Activated CD4-positive, alpha-beta memory T cell treated with anti-CD3 and anti-CD28 coated beads for 36 hours (primary cell): Measurements from ENCODE around the gene OXSM. TPM values are rescaled to one million over a fixed set of nuclear protein-coding genes. Genes with fewer than 3 reads are reported as not detected.

Source experiments
- CTCF ChIA-PET: fragments of 350-600 bp; sonication (Branson Sonifier 250); formaldehyde crosslinking; loops from one replicate; lab custom pipeline; 2021; ENCODE audit warnings: antibody characterized with exemption, inconsistent platforms; lab: Charles Lee
- POLR2A ChIA-PET: fragments of 350-600 bp; sonication (Branson Sonifier 250); formaldehyde crosslinking; loops from one replicate; lab custom pipeline; 2021; ENCODE audit warnings: antibody characterized with exemption; lab: Charles Lee
- DNase-seq: peaks from one replicate; pipeline ENCODE4 v3.0.0-alpha.2; 2020
- H3K27ac Mint-ChIP-seq: one replicate; pipeline ENCODE4 v1.8.0; 2021; ENCODE audit warnings: mixed read lengths
- H3K27me3 Mint-ChIP-seq: one replicate; pipeline ENCODE4 v1.8.0; 2021; ENCODE audit warnings: mixed read lengths
- H3K36me3 Mint-ChIP-seq: one replicate; pipeline ENCODE4 v1.8.0; 2021; ENCODE audit warnings: mixed read lengths
- H3K4me1 Mint-ChIP-seq: one replicate; pipeline ENCODE4 v1.8.0; 2021; ENCODE audit warnings: low read depth, mixed read lengths
- H3K4me3 Mint-ChIP-seq: one replicate; pipeline ENCODE4 v1.8.0; 2021; ENCODE audit warnings: mild to moderate bottlenecking, mixed read lengths
- H3K9me3 Mint-ChIP-seq: one replicate; pipeline ENCODE4 v1.8.0; 2021; ENCODE audit warnings: mixed read lengths
- intact Hi-C: fragments of 100-400 bp; cut with micrococcal nuclease; formaldehyde crosslinking; loops from one replicate; pipeline ENCODE4 v1.15.1; 2023
- total RNA-seq, 2 experiments: library from RNA; stranded (reverse); gene quantifications; one replicate each; pipeline ENCODE4 v1.2.3, GENCODE V29; 2021

The OXSM gene
- total RNA-seq, 2 experiments from 2014 or later: 15.1 to 16.1 TPM

- H3K4me3 Mint-ChIP-seq: no peak overlapping the region
- ChIA-PET CTCF (no interaction called here), POLR2A (no interaction called here)
- H3K27me3 Mint-ChIP-seq: peaks cover 9% of the 10 kb centered on the region
- intact Hi-C loops: no loop called here
- peaks cover 5% of the 10 kb centered on the region for H3K36me3 Mint-ChIP-seq
- no peaks in the 10 kb centered on the region for H3K4me1 Mint-ChIP-seq
- DNase-seq: no peak
- peaks cover 4% of the 10 kb centered on the region for H3K9me3 Mint-ChIP-seq
- no peak overlapping the region for H3K27ac Mint-ChIP-seq
Measured at GRCh38 chr3:25834346-25834745, 44.5 kb downstream of the OXSM start.

DNA sequence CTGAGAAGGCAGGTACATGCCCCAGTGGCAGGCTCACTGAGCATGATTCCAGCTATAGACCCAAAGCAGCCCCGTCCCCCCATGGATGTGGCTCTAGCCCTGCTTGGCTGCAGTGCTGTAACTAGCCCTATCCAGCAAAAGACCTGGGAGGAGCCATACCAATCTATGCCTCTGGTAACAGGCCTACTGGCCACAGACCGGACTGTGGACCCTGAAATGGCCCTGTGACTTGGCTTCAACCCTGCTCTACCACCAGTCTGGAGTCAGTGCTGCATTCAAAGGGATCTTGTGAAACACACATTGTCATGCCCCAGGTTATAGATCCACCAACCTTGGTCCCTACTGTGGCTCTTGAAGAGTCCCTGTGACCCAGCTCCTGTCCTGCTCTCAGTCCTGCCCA lies 46.7 kb downstream of the OXSM start:
- CTCF ChIA-PET: no interaction called here
- H3K4me1 Mint-ChIP-seq: no peaks in the 10 kb centered on the region
- peaks cover 5% of the 10 kb centered on the region for H3K36me3 Mint-ChIP-seq
- H3K27me3 Mint-ChIP-seq: peaks cover 9% of the 10 kb centered on the region
- no peak for DNase-seq
- POLR2A ChIA-PET: no interaction called here
- no peak overlapping the region for H3K27ac Mint-ChIP-seq
- intact Hi-C loops: no loop called here
- H3K4me3 Mint-ChIP-seq: no peak overlapping the region
- peaks cover 4% of the 10 kb centered on the region for H3K9me3 Mint-ChIP-seq

DNA sequence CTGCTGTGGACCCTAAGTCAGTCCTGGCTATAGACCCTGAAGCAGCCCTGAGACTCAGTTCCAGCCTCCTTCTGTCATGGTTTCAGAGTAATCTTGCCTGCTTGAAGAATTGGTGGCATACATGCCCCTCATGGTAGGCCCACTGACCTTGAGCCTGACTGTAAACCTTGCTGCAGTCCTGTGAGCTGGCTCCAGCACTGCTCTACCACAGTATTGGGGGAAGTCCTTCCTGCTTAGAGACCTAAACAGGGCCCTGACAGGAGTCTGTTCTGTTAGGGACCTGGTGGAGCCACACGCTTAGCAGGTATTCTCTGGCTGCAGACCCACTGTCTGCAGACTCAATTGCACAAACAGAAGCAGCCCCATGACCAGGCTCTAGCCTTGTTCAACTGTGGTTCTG lies 47.1 kb downstream of the OXSM start:
- Mint-ChIP-seq H3K36me3 (peaks cover 5% of the 10 kb centered on the region), H3K27ac (no peak overlapping the region), H3K4me1 (no peaks in the 10 kb centered on the region), H3K27me3 (peaks cover 9% of the 10 kb centered on the region), H3K4me3 (no peak overlapping the region), H3K9me3 (peaks cover 4% of the 10 kb centered on the region)
- POLR2A ChIA-PET: no interaction called here
- intact Hi-C loops: no loop called here
- DNase-seq: no peak
- CTCF ChIA-PET: interaction anchor here (0.8 kb wide), 1 partner anchor 21 kb away, joined by 3 read pairs; no protein-coding TSS in a partner anchor

GRCh38 chr3:25840099-25840498 lies 50.2 kb downstream of the OXSM start:
- peaks cover 4% of the 10 kb centered on the region for H3K9me3 Mint-ChIP-seq
- H3K27me3 Mint-ChIP-seq: peaks cover 6% of the 10 kb centered on the region
- H3K4me3 Mint-ChIP-seq: no peak overlapping the region
- CTCF ChIA-PET: no interaction called here
- no peak overlapping the region for H3K27ac Mint-ChIP-seq
- peaks cover 5% of the 10 kb centered on the region for H3K36me3 Mint-ChIP-seq
- no peak for DNase-seq
- H3K4me1 Mint-ChIP-seq: no peaks in the 10 kb centered on the region
- POLR2A ChIA-PET: no interaction called here
- intact Hi-C loops: loop anchor here (10.0 kb wide), 1 partner anchor 875 kb away; no protein-coding TSS in a partner anchor

GRCh38 chr3:25843332-25843731 lies 53.4 kb downstream of the OXSM start:
- POLR2A ChIA-PET: no interaction called here

More at GRCh38 chr3:25843332-25843731, 53.4 kb downstream of the OXSM start:
- no peak for DNase-seq
- CTCF ChIA-PET: interaction anchor here (0.6 to 1.6 kb wide), 2 partner anchors 10 to 14 kb away, joined by 3 to 5 read pairs; no protein-coding TSS in a partner anchor
- Mint-ChIP-seq H3K4me3 (no peak overlapping the region), H3K9me3 (peaks cover 2% of the 10 kb centered on the region), H3K36me3 (peaks cover 2% of the 10 kb centered on the region), H3K27me3 (no peaks in the 10 kb centered on the region), H3K4me1 (no peaks in the 10 kb centered on the region), H3K27ac (no peak overlapping the region)
- intact Hi-C loops: loop anchor here (10.0 kb wide), 1 partner anchor 871 kb away; no protein-coding TSS in a partner anchor

Other genes with a start within 250 kb of the OXSM start
- 100 to 1,000 TPM; 133 to 134 TPM for gene TOP2B, start 125.2 kb upstream of the OXSM start, total RNA-seq
- 10 to 100 TPM; 51.5 to 56.7 TPM for gene NGLY1, start 6.6 kb upstream of the OXSM start, total RNA-seq